ENCODE results near the gene CD274. TPM values are rescaled to one million over a fixed set of nuclear protein-coding genes. Genes with fewer than 3 reads are reported as not detected.

CD274 gene
- total RNA-seq, 3 donors from 2014 or later (not counting 1 experiment from before 2014, with no cell fraction given): 4.9 to 7.2 (median 6.0) TPM

- 100% methylated on average over 1 of the region's 2 CpGs for WGBS (ENCODE audit: insufficient coverage)
- ATAC-seq (no peak), DNase-seq (no peak)
- no peaks in the 10 kb centered on the region for H3K36me3 Mint-ChIP-seq
- Histone ChIP-seq H3K27ac (ENCODE audit: low read length) (no peak overlapping the region), H3K4me3 (ENCODE audit: low read length) (no peak overlapping the region), H3K4me1 (ENCODE audit: control insufficient read depth, insufficient read depth, low read length) (peaks cover 4% of the 10 kb centered on the region), H3K9me3 (ENCODE audit: control insufficient read depth, insufficient read depth, low read length) (no peaks in the 10 kb centered on the region), H3K27me3 (ENCODE audit: control insufficient read depth, insufficient read depth, low read length) (no peaks in the 10 kb centered on the region), H3K36me3 (ENCODE audit: control insufficient read depth, insufficient read depth, low read length) (no peaks in the 10 kb centered on the region)
- peaks cover 0 to 12% of the 10 kb centered on the region in 2 donors for H3K4me1 Mint-ChIP-seq
- no peak overlapping the region for H3K4me3 Mint-ChIP-seq
- intact Hi-C loops (cut with micrococcal nuclease): no loop called here
- no peaks in the 10 kb centered on the region for H3K9me3 Mint-ChIP-seq
- H3K27me3 Mint-ChIP-seq (ENCODE audit: low read depth in 2 of 2): no peaks in the 10 kb centered on the region
- no peak for TF ChIP-seq CTCF (IDR thresholded peaks at IDR 0.05)
- H3K27ac Mint-ChIP-seq: no peak overlapping the region
These were observed 63.7 kb downstream of the CD274 start for GRCh38 chr9:5513966-5514616.

GRCh38 chr9:5514617-5515260 lies 64.4 kb downstream of the CD274 start:
- Histone ChIP-seq H3K27me3 (ENCODE audit: control insufficient read depth, insufficient read depth, low read length) (no peaks in the 10 kb centered on the region), H3K9me3 (ENCODE audit: control insufficient read depth, insufficient read depth, low read length) (no peaks in the 10 kb centered on the region), H3K36me3 (ENCODE audit: control insufficient read depth, insufficient read depth, low read length) (no peaks in the 10 kb centered on the region), H3K4me1 (ENCODE audit: control insufficient read depth, insufficient read depth, low read length) (peaks cover 6% of the 10 kb centered on the region), H3K27ac (ENCODE audit: low read length) (no peak overlapping the region), H3K4me3 (ENCODE audit: low read length) (no peak overlapping the region)
- ATAC-seq (no peak), DNase-seq (no peak)
- H3K9me3 Mint-ChIP-seq: no peaks in the 10 kb centered on the region
- WGBS (ENCODE audit: insufficient coverage): 96% methylated on average over 4 of the region's 6 CpGs
- no peak for TF ChIP-seq CTCF (IDR thresholded peaks at IDR 0.05)
- H3K27ac Mint-ChIP-seq: no peak overlapping the region
- no peaks in the 10 kb centered on the region for H3K27me3 Mint-ChIP-seq (ENCODE audit: low read depth in 2 of 2)
- peaks cover 0 to 13% of the 10 kb centered on the region in 2 donors for H3K4me1 Mint-ChIP-seq
- no peak overlapping the region for H3K4me3 Mint-ChIP-seq
- H3K36me3 Mint-ChIP-seq: no peaks in the 10 kb centered on the region
- intact Hi-C loops (cut with micrococcal nuclease): no loop called here

- WGBS (ENCODE audit: insufficient coverage): 89% methylated on average over 4 of the region's 4 CpGs
- Mint-ChIP-seq H3K4me3 (no peak overlapping the region), H3K27me3 (ENCODE audit: low read depth in 2 of 2) (no peaks in the 10 kb centered on the region), H3K4me1 (peaks cover 0 to 8% of the 10 kb centered on the region in 2 donors), H3K9me3 (no peaks in the 10 kb centered on the region), H3K36me3 (no peaks in the 10 kb centered on the region), H3K27ac (no peak overlapping the region)
- no peak for TF ChIP-seq CTCF (IDR thresholded peaks at IDR 0.05)
- Histone ChIP-seq H3K4me3 (ENCODE audit: low read length) (no peak overlapping the region), H3K36me3 (ENCODE audit: control insufficient read depth, insufficient read depth, low read length) (no peaks in the 10 kb centered on the region), H3K27ac (ENCODE audit: low read length) (no peak overlapping the region), H3K4me1 (ENCODE audit: control insufficient read depth, insufficient read depth, low read length) (peaks cover 6% of the 10 kb centered on the region), H3K9me3 (ENCODE audit: control insufficient read depth, insufficient read depth, low read length) (no peaks in the 10 kb centered on the region), H3K27me3 (ENCODE audit: control insufficient read depth, insufficient read depth, low read length) (no peaks in the 10 kb centered on the region)
- DNase-seq: no peak
- intact Hi-C loops (cut with micrococcal nuclease): no loop called here
- ATAC-seq: no peak
These were observed 64.9 kb downstream of the CD274 start for GRCh38 chr9:5515261-5515650.
